OCI-LY1 (cell line): ENCODE data around the gene CDH4.

Experiments used
- CTCF ChIP-seq: fragments of 200-600 bp; sonication (generic), shearing (Covaris generic); IDR thresholded peaks from 2 replicates; pipeline ENCODE4 v1.5.1; 2017; ENCODE audit warnings: mild to moderate bottlenecking, antibody characterized with exemption, low read length, moderate library complexity, mixed read lengths
- EZH2 ChIP-seq: fragments of 200-600 bp; sonication (generic), shearing (Covaris generic); IDR thresholded peaks from 2 replicates; pipeline ENCODE4 v1.8.0; 2017; ENCODE audit warnings: borderline replicate concordance, mixed run types, mild to moderate bottlenecking, antibody characterized with exemption, low read length, moderate library complexity, mixed read lengths

GRCh38 chr20:61801065-61801360 lies 549.0 kb downstream of the CDH4 start:
- TF ChIP-seq CTCF (no peak), EZH2 (no peak)
